Measurements from ENCODE around the gene NPFFR2.
"Not testable (repeated sequence)": the region's sequence is repeated elsewhere in the genome, so short reads cannot be mapped to it uniquely, and the experiment has no call there.

NPFFR2 gene

GRCh38 chr4:72112514-72113156 is 80.8 kb downstream of the NPFFR2 start:
- DNase-seq, result no peak

DNA sequence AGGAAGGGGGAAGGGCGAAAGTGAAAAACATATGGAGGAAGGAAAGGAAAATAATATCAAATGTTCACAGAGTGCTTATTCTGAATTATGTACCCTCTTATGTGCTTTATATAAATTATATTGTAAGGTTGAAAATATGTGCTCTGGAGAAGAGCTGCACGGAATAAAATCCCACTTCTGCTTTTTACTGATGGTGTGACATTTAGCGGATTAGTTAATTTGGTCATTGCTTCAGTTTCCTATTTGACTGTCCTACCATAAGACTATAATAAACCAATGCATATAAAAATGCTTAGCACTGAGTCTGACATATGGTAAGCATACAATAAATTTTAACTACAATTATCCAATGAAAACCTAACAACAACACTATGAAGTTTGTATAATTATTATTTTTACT is 86.2 kb downstream of the NPFFR2 start:
- DNase-seq, result no peak

DNA sequence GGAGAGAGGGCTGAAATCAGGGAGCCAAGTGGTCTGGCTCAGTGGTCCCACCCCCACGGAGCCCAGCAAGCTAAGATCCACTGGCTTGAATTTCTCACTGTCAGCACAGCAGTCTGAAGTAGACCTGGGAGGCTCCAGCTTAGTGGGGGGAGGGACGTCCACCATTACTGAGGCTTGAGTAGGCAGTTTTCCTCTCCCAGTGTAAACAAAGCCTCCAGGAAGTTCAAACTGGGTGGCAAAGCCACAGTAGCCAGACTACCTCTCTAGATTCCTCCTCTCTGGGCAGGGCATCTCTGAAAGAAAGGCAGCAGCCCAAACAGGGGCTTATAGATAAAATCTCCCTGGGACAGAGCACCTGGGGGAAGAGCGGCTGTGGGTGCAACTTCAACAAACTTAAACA is 88.1 kb downstream of the NPFFR2 start:
- DNase-seq, result no peak

DNA sequence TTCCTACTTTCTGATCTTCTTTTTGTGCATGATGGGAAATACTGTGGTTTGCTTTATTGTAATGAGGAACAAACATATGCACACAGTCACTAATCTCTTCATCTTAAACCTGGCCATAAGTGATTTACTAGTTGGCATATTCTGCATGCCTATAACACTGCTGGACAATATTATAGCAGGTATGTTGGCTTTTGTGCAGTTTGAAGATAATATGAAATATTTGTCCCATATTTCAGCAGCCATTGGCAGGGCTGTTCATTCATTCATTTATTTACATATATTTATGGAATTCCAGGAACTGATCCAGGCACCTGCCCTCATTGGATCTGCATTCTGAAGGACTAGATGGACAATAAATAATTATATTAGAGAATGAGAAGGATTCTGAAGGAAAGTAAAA is 96.9 kb downstream of the NPFFR2 start:
- no peak for DNase-seq

DNA sequence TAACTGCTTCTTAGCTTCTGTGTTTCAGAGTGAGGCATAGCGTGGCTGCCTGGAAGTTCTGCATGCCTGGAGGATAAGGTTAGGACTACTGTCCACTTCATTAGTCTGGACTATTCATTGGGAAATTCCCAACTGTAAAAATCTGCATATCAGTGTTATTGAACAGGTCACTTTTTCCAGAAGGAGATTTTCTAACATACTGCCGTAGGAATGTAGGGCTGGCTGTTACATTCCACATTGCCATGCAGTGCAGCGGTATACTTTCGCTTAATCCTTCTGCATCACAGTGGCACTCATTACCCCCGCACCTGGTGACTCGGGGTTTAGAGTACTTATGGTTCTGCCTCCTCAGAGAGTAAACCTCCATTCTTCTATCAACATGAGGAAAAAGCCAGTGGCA is 104.6 kb downstream of the NPFFR2 start:
- no peak for DNase-seq

DNA sequence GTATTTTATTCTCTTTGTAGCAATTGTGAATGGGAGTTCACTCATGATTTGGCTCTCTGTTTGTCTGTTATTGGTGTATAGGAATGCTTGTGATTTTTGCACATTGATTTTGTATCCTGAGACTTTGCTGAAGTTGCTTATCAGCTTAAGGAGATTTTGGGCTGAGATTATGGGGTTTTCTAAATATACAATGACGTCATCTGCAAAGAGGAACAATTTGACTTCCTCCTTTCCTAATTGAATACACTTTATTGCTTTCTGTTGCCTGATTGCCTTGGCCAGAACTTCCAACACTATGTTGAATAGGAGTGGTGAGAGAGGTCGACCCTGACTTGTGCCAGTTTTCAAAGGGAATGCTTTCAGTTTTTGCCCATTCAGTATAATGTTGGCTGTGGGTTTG is 108.2 kb downstream of the NPFFR2 start:
- not testable (repeated sequence) for DNase-seq

DNA sequence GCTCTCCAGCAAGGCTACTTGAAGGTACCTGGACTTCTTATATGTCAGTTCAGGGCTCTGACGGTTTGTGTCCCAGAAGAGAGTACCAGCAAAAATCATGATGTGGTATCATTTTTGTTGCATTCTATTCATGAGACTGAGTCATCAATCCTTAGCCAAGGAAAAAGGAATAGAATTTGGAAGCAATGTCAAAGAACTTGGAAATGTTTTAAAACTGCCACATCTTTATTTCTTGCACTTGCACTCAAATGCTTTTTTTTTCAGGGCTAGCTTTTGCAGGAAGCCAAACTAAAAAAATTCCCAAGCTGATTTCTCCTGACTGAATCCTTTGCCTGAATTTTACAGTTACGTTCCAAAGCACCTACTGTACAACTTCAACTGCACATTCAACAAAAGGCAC is 112.4 kb downstream of the NPFFR2 start:
- no peak for DNase-seq

DNA sequence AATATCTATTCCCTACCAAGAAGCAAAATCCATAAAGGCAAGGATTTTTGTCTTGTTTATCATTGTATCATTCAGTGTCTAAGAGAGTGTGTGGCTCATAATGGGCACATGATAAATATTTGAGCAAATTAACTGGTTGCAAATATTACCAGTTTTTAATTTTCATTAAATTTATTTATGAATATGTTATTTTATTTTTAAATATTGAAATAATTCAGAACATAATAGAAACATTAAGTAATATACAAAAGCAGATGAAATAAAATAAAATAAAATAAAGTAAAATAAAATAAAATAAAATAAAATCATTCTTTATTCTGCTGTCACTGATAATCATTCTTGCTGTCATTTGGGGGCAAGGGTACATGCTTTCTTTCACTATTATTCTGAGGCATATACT is 120.9 kb downstream of the NPFFR2 start:
- no peak for DNase-seq

GRCh38 chr4:72153634-72154033 is 121.8 kb downstream of the NPFFR2 start:
- not testable (repeated sequence) for DNase-seq

DNA sequence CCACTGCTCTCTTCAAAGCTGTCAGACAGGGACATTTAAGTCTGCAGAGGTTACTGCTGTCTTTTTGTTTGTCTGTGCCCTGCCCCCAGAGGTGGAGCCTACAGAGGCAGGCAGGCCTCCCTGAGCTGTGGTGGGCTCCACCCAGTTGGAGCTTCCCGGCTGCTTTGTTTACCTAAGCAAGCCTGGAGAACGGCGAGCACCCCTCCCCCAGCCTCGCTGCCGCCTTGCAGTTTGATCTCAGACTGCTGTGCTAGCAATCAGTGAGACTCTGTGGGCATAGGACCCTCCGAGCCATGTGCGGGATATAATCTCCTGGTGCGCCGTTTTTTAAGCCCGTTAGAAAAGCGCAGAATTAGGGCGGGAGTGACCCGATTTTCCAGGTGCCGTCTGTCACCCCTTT is 137.5 kb downstream of the NPFFR2 start:
- not testable (repeated sequence) for DNase-seq

GRCh38 chr4:72169861-72170260 is 138.1 kb downstream of the NPFFR2 start:
- DNase-seq, result no peak

GRCh38 chr4:72171761-72172160 is 140.0 kb downstream of the NPFFR2 start:
- DNase-seq, result no peak

DNA sequence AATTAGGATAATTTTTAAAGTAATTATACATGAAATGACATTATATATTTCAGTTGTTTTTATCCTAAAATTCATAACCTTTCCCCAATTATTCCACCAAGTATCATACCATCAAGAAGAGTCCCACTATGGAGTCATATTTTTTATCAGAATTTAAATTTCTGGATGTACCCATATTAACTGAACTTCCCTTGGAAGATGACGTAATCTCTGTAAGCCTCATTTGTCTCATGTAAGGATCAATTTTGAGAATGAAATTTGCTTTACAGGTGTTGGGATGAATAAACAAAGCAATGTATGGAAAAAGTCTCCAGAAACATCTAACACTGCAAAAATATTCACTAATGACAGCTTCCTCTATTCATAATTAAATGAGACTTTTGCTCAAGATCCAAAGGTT is 147.5 kb downstream of the NPFFR2 start:
- no peak for DNase-seq

DNA sequence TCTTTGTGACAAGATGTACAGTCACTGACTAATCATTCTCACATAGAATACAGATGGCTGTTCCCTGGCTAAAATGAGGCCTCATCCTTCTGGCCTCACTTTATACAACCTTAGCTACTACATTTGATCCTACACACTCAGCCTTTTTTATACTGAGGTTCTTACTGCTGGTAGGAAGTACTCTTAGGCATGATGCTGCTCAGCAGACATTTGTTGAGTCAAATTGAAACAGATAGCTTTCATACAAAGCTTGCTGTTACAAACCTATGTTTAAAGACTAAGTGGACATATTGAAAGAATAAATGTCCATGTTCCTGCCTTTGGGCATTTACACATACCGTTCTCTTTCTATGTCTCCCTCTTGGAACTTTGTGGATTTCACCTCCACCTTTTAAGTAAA is 154.9 kb downstream of the NPFFR2 start:
- DNase-seq, result no peak

GRCh38 chr4:72194046-72194445 is 162.2 kb downstream of the NPFFR2 start:
- DNase-seq, result no peak

DNA sequence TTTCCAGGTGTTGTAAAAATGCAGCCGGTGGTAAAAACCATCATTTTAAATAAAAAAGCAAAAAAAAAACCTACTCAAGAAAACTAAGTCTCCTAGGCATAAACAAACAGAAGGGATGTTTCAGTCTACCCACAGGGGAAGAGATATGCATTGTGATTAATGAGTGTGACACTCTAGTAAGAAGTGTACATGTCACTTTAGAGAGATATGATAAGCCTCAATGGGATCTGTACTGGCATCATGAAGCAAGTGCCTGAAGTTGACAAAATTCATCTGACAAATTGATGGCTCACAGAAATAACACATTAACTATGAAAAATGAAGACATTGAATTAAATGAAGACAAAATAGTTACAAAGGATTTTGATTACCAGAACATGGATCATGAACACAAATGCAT is 162.7 kb downstream of the NPFFR2 start:
- DNase-seq, result no peak

All from stimulated activated naive CD4-positive, alpha-beta T cell (primary cell).